Panc1 (cell line): ENCODE data around the gene VAPA.

Experiments
- POLR2AphosphoS5 ChIP-seq: IDR thresholded peaks from 2 replicates; pipeline ENCODE4 v1.6.1; 2012; ENCODE audit warnings: mild to moderate bottlenecking, low read depth, low read length, moderate library complexity
- TF ChIP-seq, protein P1 (sequence below): fragments of 450-650 bp; IDR thresholded peaks from 2 replicates; pipeline ENCODE4 v1.5.1; 2017; ENCODE audit warnings: mild to moderate bottlenecking

DNA sequence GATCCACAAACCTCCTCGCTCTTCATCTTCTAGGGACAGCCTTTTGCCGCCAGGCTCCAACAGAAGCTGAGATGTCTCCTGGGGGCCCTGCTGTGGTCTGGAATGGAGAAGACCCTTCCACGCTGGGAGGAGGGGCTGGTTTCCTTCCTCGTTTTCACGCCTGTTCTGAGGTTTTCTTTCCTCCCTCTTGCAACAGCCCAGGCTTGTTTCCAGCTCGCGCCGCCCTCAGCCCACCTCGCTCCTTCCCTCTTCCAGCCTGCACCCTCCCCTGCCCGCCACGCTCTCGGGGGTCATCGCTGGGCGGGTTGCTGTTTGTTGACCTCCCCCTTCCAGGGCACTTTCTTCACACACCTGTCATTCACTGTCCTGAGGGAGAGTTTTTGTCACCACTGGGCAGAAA is 55.4 kb downstream of the VAPA start:
- TF ChIP-seq, protein P1, sequence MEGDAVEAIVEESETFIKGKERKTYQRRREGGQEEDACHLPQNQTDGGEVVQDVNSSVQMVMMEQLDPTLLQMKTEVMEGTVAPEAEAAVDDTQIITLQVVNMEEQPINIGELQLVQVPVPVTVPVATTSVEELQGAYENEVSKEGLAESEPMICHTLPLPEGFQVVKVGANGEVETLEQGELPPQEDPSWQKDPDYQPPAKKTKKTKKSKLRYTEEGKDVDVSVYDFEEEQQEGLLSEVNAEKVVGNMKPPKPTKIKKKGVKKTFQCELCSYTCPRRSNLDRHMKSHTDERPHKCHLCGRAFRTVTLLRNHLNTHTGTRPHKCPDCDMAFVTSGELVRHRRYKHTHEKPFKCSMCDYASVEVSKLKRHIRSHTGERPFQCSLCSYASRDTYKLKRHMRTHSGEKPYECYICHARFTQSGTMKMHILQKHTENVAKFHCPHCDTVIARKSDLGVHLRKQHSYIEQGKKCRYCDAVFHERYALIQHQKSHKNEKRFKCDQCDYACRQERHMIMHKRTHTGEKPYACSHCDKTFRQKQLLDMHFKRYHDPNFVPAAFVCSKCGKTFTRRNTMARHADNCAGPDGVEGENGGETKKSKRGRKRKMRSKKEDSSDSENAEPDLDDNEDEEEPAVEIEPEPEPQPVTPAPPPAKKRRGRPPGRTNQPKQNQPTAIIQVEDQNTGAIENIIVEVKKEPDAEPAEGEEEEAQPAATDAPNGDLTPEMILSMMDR: no peak
- no peak for TF ChIP-seq POLR2AphosphoS5
